Loucy (cell line): ENCODE data around the gene ROR1.

ENCODE experiments used
- EZH2phosphoT487 ChIP-seq: fragments of 200-600 bp; IDR thresholded peaks from 2 replicates; pipeline ENCODE4 v1.6.1; 2018; ENCODE audit warnings: antibody characterized with exemption, mild to moderate bottlenecking, moderate library complexity, borderline replicate concordance
- TF ChIP-seq, protein P1 (sequence below): fragments of 200-600 bp; sonication (generic); conservative IDR thresholded peaks from 2 replicates; pipeline ENCODE4 v1.5.1; 2014; ENCODE audit warnings: mild to moderate bottlenecking, antibody characterized with exemption, low read length

DNA sequence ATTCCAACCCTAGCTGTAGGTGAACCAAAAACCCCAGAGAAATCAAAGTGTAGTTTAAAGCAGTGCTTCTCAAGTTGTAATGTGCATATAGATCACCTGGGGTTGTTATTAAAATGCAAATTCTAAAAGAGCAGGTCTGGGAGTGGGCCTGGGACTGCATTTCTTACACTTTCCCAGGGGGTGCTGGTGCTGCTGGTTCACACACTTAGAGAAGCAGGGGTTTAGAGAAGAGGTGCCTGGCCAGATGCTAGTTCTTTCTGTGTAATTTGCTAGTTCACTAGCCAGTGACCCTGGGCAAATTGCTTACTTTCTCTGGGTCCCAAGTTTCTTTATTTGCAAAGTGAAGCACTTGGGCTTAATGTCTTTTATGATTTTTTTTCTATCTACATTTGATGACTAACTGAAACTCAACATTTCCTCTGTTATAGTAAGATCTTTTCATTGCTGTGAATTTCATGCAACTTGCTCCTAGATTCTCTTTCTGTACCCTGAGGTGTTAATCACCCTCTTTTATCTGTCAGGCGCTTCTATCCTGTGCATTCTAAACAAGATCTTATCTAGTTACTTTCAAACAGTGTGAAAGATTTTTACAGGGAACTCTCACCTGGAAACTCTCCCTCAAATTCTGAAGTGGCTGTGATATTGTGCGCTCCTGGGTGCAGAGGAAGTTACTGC, 287.8 kb downstream of the ROR1 start:
- TF ChIP-seq, protein P1, sequence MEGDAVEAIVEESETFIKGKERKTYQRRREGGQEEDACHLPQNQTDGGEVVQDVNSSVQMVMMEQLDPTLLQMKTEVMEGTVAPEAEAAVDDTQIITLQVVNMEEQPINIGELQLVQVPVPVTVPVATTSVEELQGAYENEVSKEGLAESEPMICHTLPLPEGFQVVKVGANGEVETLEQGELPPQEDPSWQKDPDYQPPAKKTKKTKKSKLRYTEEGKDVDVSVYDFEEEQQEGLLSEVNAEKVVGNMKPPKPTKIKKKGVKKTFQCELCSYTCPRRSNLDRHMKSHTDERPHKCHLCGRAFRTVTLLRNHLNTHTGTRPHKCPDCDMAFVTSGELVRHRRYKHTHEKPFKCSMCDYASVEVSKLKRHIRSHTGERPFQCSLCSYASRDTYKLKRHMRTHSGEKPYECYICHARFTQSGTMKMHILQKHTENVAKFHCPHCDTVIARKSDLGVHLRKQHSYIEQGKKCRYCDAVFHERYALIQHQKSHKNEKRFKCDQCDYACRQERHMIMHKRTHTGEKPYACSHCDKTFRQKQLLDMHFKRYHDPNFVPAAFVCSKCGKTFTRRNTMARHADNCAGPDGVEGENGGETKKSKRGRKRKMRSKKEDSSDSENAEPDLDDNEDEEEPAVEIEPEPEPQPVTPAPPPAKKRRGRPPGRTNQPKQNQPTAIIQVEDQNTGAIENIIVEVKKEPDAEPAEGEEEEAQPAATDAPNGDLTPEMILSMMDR = no peak
- no peak for TF ChIP-seq EZH2phosphoT487
